OCI-LY1 (cell line): ENCODE data around the gene MACF1.

Experiments used
- EZH2 ChIP-seq: fragments of 200-600 bp; sonication (generic), shearing (Covaris generic); IDR thresholded peaks from 2 replicates; pipeline ENCODE4 v1.8.0; 2017; ENCODE audit warnings: borderline replicate concordance, mixed run types, mild to moderate bottlenecking, antibody characterized with exemption, low read length, moderate library complexity, mixed read lengths
- TF ChIP-seq, protein P1 (sequence below): fragments of 200-600 bp; sonication (generic), shearing (Covaris generic); IDR thresholded peaks from 2 replicates; pipeline ENCODE4 v1.5.1; 2017; ENCODE audit warnings: mild to moderate bottlenecking, antibody characterized with exemption, low read length, moderate library complexity, mixed read lengths

GRCh38 chr1:39483276-39483675 is 278.8 kb downstream of the MACF1 start:
- TF ChIP-seq, protein P1, sequence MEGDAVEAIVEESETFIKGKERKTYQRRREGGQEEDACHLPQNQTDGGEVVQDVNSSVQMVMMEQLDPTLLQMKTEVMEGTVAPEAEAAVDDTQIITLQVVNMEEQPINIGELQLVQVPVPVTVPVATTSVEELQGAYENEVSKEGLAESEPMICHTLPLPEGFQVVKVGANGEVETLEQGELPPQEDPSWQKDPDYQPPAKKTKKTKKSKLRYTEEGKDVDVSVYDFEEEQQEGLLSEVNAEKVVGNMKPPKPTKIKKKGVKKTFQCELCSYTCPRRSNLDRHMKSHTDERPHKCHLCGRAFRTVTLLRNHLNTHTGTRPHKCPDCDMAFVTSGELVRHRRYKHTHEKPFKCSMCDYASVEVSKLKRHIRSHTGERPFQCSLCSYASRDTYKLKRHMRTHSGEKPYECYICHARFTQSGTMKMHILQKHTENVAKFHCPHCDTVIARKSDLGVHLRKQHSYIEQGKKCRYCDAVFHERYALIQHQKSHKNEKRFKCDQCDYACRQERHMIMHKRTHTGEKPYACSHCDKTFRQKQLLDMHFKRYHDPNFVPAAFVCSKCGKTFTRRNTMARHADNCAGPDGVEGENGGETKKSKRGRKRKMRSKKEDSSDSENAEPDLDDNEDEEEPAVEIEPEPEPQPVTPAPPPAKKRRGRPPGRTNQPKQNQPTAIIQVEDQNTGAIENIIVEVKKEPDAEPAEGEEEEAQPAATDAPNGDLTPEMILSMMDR, result no peak
- TF ChIP-seq EZH2, result no peak
